Measurements from ENCODE around the gene R3HDM4. TPM values are rescaled to one million over a fixed set of nuclear protein-coding genes. Genes with fewer than 3 reads are reported as not detected.

The R3HDM4 gene
- total and polyA plus RNA-seq, 4 donors: 31.6 to 139 (median 77.7) TPM

GRCh38 chr19:929891-930258, 16.9 kb upstream of the R3HDM4 start:
- DNase-seq (no peak), ATAC-seq (ENCODE audit: insufficient read depth, low FRiP score) (no peak)
- WGBS, 2 donors: 96 to 97% methylated on average over 6 of the region's 6 CpGs
- TF ChIP-seq, protein P1, sequence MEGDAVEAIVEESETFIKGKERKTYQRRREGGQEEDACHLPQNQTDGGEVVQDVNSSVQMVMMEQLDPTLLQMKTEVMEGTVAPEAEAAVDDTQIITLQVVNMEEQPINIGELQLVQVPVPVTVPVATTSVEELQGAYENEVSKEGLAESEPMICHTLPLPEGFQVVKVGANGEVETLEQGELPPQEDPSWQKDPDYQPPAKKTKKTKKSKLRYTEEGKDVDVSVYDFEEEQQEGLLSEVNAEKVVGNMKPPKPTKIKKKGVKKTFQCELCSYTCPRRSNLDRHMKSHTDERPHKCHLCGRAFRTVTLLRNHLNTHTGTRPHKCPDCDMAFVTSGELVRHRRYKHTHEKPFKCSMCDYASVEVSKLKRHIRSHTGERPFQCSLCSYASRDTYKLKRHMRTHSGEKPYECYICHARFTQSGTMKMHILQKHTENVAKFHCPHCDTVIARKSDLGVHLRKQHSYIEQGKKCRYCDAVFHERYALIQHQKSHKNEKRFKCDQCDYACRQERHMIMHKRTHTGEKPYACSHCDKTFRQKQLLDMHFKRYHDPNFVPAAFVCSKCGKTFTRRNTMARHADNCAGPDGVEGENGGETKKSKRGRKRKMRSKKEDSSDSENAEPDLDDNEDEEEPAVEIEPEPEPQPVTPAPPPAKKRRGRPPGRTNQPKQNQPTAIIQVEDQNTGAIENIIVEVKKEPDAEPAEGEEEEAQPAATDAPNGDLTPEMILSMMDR (IDR thresholded peaks at IDR 0.05; ENCODE audit: control extremely low read depth, extremely low read depth): no peak
- Histone ChIP-seq H3K9me3 (ENCODE audit: control insufficient read depth in 4 of 4, insufficient read depth in 3 of 4, low read length in 3 of 4) (no peaks in the 10 kb centered on the region), H3K36me3 (ENCODE audit: control insufficient read depth in 4 of 4, insufficient read depth in 4 of 4, low read length in 4 of 4) (peaks cover 0 to 12% (median 4%) of the 10 kb centered on the region in 4 donors), H3K27me3 (ENCODE audit: control insufficient read depth in 3 of 3, insufficient read depth in 3 of 3, low read length in 2 of 3) (no peaks in the 10 kb centered on the region), H3K4me1 (ENCODE audit: control insufficient read depth in 5 of 5, insufficient read depth in 5 of 5, low read length in 5 of 5) (peaks cover 5 to 38% (median 19%) of the 10 kb centered on the region in 5 donors), H3K4me3 (no peak overlapping the region), H3K9ac (ENCODE audit: insufficient read depth in 1 of 2, low read length in 2 of 2) (no peak overlapping the region), H3K27ac (ENCODE audit: low read depth in 1 of 2, low read length in 1 of 2) (no peak overlapping the region)

GRCh38 chr19:929203-929890, 16.3 kb upstream of the R3HDM4 start:
- no peaks in the 10 kb centered on the region for H3K9me3 ChIP-seq (ENCODE audit: control insufficient read depth in 4 of 4, insufficient read depth in 3 of 4, low read length in 3 of 4)
- ATAC-seq (ENCODE audit: insufficient read depth, low FRiP score): no peak
- H3K27me3 ChIP-seq (ENCODE audit: control insufficient read depth in 3 of 3, insufficient read depth in 3 of 3, low read length in 2 of 3): no peaks in the 10 kb centered on the region
- H3K9ac ChIP-seq (ENCODE audit: insufficient read depth in 1 of 2, low read length in 2 of 2): no peak overlapping the region
- no peak for DNase-seq
- TF ChIP-seq, protein P1 (IDR thresholded peaks at IDR 0.05; ENCODE audit: control extremely low read depth, extremely low read depth): no peak
- peaks cover 0 to 12% (median 4%) of the 10 kb centered on the region in 4 donors for H3K36me3 ChIP-seq (ENCODE audit: control insufficient read depth in 4 of 4, insufficient read depth in 4 of 4, low read length in 4 of 4)
- H3K4me3 ChIP-seq: no peak overlapping the region
- no peak overlapping the region for H3K27ac ChIP-seq (ENCODE audit: low read depth in 1 of 2, low read length in 1 of 2)
- peaks cover 4 to 37% (median 15%) of the 10 kb centered on the region in 5 donors for H3K4me1 ChIP-seq (ENCODE audit: control insufficient read depth in 5 of 5, insufficient read depth in 5 of 5, low read length in 5 of 5)
- 93 to 94% methylated on average over 35 to 51 of the region's 51 CpGs for WGBS, 2 donors

DNA sequence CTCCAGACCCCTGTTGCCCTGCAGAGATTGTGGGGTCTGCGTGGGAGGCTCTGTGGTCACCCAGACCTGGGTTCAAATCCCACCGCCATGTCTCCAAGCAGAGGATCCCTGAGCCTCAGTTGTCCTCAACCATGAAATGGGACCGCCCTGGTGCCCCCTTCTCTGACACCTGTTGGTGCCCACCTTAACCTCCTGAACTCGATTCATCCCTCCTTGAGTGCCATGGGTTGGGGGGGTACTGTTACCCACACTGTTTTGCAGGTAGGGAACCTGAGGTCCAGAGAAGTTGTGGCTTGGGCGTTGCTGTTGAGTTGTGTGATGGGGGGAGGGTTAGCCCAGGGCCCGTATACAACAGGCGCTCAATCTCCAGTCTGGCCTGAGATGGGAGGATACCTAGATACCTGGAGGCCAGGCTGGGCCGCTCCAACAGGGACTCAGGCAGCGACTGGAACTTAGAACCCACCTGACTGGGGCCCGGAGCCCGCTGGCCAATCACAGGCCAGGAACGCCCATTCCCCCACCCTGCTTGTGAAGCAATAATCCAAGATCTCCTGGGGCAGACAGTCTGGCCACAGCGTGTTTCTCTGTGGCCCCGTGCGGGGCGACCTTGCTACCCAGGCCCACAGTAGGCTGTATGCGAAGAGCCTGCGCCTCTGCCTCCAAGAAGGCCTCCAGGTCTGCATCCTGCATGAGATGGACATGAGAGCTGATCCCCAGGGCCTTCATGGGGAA, 15.6 kb upstream of the R3HDM4 start:
- ATAC-seq (ENCODE audit: insufficient read depth, low FRiP score) (no peak), DNase-seq (no peak)
- H3K27me3 ChIP-seq (ENCODE audit: control insufficient read depth in 3 of 3, insufficient read depth in 3 of 3, low read length in 2 of 3): no peaks in the 10 kb centered on the region
- TF ChIP-seq, protein P1 (IDR thresholded peaks at IDR 0.05; ENCODE audit: control extremely low read depth, extremely low read depth): no peak
- H3K36me3 ChIP-seq (ENCODE audit: control insufficient read depth in 4 of 4, insufficient read depth in 4 of 4, low read length in 4 of 4): peaks cover 0 to 12% (median 4%) of the 10 kb centered on the region in 4 donors
- 63 to 77% methylated on average over 18 of the region's 18 CpGs for WGBS, 2 donors
- H3K4me1 ChIP-seq (ENCODE audit: control insufficient read depth in 5 of 5, insufficient read depth in 5 of 5, low read length in 5 of 5): peaks cover 2 to 30% (median 8%) of the 10 kb centered on the region in 5 donors
- no peak overlapping the region for H3K4me3 ChIP-seq
- no peak overlapping the region for H3K27ac ChIP-seq (ENCODE audit: low read depth in 1 of 2, low read length in 1 of 2)
- no peaks in the 10 kb centered on the region for H3K9me3 ChIP-seq (ENCODE audit: control insufficient read depth in 4 of 4, insufficient read depth in 3 of 4, low read length in 3 of 4)
- no peak overlapping the region for H3K9ac ChIP-seq (ENCODE audit: insufficient read depth in 1 of 2, low read length in 2 of 2)
